Neural progenitor cell (in vitro differentiated cells): Measurements from ENCODE around the gene AUTS2.

Source experiments
- EZH2phosphoT487 ChIP-seq: fragments of 200-600 bp; sonication (generic); IDR thresholded peaks from 2 replicates; pipeline ENCODE4 v1.6.1; 2017; ENCODE audit warnings: antibody characterized with exemption
- TF ChIP-seq, protein P1 (sequence below): fragments of 200-600 bp; sonication (generic); IDR thresholded peaks from 2 replicates; pipeline ENCODE4 v1.5.1; 2017; ENCODE audit warnings: antibody characterized with exemption, mild to moderate bottlenecking

DNA sequence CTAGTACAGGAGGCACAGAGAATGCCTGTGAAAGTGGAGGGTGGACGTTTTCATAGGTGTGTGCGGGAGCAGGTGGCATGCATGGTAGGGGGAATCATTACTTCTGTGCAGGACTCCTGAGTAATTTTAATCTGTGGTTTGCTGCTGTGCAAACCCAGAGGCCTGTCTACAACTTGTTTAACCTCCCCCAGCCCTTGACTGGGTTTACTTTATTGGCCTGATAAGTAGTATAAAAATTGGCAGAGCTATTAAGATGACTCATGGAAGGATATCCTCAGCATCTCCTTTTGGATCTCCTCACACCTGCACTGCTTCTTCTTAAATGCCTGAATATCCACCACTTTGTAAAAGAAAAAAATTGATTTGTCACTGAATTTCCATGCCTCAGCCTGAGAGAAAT lies 104.8 kb downstream of the AUTS2 start:
- no peak for TF ChIP-seq EZH2phosphoT487
- TF ChIP-seq, protein P1, sequence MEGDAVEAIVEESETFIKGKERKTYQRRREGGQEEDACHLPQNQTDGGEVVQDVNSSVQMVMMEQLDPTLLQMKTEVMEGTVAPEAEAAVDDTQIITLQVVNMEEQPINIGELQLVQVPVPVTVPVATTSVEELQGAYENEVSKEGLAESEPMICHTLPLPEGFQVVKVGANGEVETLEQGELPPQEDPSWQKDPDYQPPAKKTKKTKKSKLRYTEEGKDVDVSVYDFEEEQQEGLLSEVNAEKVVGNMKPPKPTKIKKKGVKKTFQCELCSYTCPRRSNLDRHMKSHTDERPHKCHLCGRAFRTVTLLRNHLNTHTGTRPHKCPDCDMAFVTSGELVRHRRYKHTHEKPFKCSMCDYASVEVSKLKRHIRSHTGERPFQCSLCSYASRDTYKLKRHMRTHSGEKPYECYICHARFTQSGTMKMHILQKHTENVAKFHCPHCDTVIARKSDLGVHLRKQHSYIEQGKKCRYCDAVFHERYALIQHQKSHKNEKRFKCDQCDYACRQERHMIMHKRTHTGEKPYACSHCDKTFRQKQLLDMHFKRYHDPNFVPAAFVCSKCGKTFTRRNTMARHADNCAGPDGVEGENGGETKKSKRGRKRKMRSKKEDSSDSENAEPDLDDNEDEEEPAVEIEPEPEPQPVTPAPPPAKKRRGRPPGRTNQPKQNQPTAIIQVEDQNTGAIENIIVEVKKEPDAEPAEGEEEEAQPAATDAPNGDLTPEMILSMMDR = no peak
